Activated T-cell treated with anti-CD3 and anti-CD28 coated beads, Interleukin-2, amount 50 U/mL, for 72 hours (primary cell): ENCODE results near the gene ZCCHC2. TPM values are rescaled to one million over a fixed set of nuclear protein-coding genes. Genes with fewer than 3 reads are reported as not detected.

Experiments
- ATAC-seq, 2 donors: fragments of 150-1000 bp; cut with Tn5 transposase; replicated peaks in 1 of 2; 2 replicates each; pipeline ENCODE4 v1.10.0; 2021; ENCODE audit warnings: moderate library complexity in 2 of 2, mild to moderate bottlenecking in 1 of 2
- DNase-seq, 2 donors: peaks; one replicate each; pipeline ENCODE4 v3.0.0; 2021 to 2022; ENCODE audit warnings: mixed read lengths in 1 of 2
- H3K27ac Mint-ChIP-seq: one replicate; pipeline ENCODE4 v1.8.0; 2022; ENCODE audit warnings: mild to moderate bottlenecking, moderate library complexity, mixed read lengths
- H3K27me3 Mint-ChIP-seq: one replicate; pipeline ENCODE4 v1.8.0; 2022; ENCODE audit warnings: low read depth, mixed read lengths
- H3K36me3 Mint-ChIP-seq, 2 donors: one replicate each; pipeline ENCODE4 v1.8.0; 2022; ENCODE audit warnings: mixed read lengths in 2 of 2, mild to moderate bottlenecking in 1 of 2; ENCODE audit not compliant: insufficient read depth in 2 of 2
- H3K4me1 Mint-ChIP-seq: one replicate; pipeline ENCODE4 v1.8.0; 2022; ENCODE audit warnings: low read depth, mixed read lengths
- H3K4me3 Mint-ChIP-seq, 2 donors: one replicate each; pipeline ENCODE4 v1.8.0; 2022; ENCODE audit warnings: mild to moderate bottlenecking in 2 of 2, mixed read lengths in 2 of 2, moderate library complexity in 2 of 2
- H3K9me3 Mint-ChIP-seq, 2 donors: one replicate each; pipeline ENCODE4 v1.8.0; 2022; ENCODE audit warnings: mixed read lengths in 2 of 2
- total RNA-seq, 2 donors: library from RNA; stranded (reverse); gene quantifications; one replicate each; pipeline ENCODE4 v1.2.3, GENCODE V29; 2022

ZCCHC2 gene
- total RNA-seq, 2 donors from 2014 or later: 38.7 to 42.6 TPM

DNA sequence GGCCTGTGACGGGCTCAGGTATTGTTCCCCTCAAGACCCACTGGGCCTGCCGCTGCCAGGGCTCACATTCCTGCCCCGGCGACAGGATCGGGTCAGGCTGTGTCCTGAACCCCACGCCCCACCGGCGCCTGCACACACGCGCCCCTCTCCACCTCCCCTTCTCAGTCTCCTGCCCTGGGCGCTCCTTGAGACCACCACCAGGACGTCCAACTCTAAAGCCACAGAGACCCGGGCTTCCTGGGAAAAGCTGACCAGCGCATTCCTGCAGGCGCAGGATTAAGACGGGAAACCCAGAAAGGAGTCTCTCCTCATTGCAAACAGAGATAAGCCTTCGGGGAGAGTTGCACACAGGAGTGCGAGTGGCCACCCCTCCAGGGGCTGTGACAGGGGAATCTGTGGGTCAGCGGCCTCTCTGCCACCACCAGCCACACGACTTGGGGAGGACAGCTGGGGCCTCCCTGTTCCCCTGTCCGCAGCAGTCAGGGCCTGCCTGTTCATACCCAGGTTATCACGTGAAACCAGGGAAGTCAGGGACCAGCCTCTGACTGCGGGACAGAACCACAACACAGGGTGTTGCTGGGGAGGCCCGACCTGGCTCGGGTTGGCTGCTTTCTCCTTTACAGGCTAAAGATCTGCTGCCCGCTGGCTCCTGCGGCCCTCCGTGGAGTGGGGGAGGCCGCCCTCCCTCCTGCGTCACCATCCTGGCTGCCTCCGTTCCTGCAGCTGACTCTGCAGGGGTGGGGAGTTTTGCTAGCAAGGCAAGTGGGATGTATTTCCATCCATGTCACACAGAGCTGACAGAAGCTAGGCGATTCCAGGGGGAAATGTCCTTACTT lies 88.8 kb downstream of the ZCCHC2 start:
- Mint-ChIP-seq H3K4me3 (no peak overlapping the region), H3K27me3 (peaks cover 31% of the 10 kb centered on the region), H3K4me1 (no peaks in the 10 kb centered on the region), H3K9me3 (no peaks in the 10 kb centered on the region), H3K27ac (no peak overlapping the region), H3K36me3 (no peaks in the 10 kb centered on the region)
- no peak for DNase-seq
- ATAC-seq: no peak

DNA sequence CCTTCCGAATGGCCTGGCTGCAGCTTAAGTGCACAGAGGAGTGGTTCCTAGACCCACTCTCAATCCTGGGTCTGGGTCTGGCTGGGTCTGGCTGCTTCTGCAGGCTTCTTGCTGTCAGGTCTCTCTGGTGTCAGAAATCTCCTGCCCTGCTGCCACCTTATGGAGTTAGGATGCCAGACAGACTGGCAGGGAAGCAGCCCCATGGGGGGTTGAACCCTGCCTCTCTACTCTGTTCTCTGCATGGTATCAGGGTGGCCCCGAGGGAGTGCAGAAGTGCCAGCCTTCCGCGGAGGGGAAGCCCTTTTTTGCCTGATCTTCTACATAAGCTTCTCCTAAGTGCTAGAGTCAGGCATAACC lies 89.4 kb downstream of the ZCCHC2 start:
- no peak overlapping the region for H3K4me3 Mint-ChIP-seq
- ATAC-seq (no peak), DNase-seq (no peak)
- peaks cover 31% of the 10 kb centered on the region for H3K27me3 Mint-ChIP-seq
- H3K36me3 Mint-ChIP-seq: no peaks in the 10 kb centered on the region
- no peaks in the 10 kb centered on the region for H3K9me3 Mint-ChIP-seq
- no peak overlapping the region for H3K27ac Mint-ChIP-seq
- no peaks in the 10 kb centered on the region for H3K4me1 Mint-ChIP-seq

DNA sequence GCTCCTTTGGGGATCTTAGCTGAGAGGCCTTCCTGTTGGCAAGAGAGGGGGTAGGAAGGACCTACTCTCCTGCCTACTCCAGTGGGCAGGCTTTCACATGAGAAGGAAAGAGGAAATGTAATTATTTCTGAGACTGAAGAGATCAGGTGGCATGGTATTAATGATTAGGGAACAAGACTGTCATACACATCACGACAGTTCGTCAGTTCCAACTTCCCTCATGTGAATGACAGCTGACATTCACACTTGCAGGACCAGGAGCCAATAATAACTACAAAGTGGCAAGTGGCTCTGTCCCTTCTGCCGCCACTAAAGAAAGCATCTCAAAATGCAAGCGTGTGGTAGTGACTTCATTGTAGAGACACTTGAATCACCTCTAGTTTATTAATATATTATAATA lies 90.0 kb downstream of the ZCCHC2 start:
- Mint-ChIP-seq H3K27ac (no peak overlapping the region), H3K9me3 (no peaks in the 10 kb centered on the region), H3K27me3 (peaks cover 31% of the 10 kb centered on the region), H3K36me3 (no peaks in the 10 kb centered on the region), H3K4me3 (no peak overlapping the region), H3K4me1 (no peaks in the 10 kb centered on the region)
- DNase-seq (no peak), ATAC-seq (no peak)

DNA sequence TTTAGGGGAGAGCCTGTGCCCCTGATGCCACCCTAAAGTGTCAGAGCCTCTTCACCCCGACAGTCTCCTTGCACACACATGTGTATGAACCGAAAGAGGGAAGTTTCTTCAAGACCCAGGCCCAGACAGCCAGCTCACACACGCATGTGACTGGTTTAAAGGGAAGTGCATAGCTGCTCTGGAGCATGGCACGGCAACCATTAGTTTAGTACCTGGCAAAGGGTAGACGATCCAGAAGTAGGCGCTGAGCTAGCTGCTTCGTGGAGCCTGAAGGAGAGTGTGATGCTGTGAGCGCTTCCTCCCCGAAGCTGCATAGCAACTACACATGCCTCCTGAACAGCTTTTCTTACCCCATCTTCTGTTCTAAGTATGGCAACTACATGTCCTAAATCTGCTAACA lies 91.7 kb downstream of the ZCCHC2 start:
- Mint-ChIP-seq H3K4me1 (no peaks in the 10 kb centered on the region), H3K4me3 (no peak overlapping the region), H3K36me3 (no peaks in the 10 kb centered on the region), H3K27me3 (peaks cover 31% of the 10 kb centered on the region), H3K27ac (no peak overlapping the region), H3K9me3 (no peaks in the 10 kb centered on the region)
- no peak for DNase-seq
- ATAC-seq: no peak

DNA sequence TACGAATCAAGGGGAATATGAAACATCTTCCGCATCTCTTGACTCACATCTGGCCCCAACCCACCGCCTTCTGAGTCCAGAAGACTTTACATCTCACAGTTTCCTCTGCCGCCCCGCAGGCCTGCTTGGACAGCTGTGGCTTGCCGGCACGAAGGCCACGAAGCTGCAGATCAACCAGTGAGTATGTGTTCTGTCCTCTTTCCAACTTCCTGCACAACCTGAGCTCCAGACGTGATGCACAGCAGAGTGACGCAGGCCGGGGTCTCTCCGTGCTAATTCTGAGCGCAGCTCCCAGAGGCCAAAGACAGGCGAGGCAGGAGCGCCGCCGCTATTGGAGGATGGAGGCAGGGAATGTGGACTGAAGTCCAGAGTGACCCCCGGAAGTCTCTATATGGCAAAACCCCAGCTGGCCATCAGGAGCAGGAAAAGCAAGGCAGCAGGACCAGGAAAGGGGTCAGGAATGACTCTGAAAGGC lies 93.5 kb downstream of the ZCCHC2 start:
- Mint-ChIP-seq H3K27ac (no peak overlapping the region), H3K9me3 (no peaks in the 10 kb centered on the region), H3K4me3 (no peak overlapping the region), H3K27me3 (peaks cover 18% of the 10 kb centered on the region), H3K36me3 (no peaks in the 10 kb centered on the region), H3K4me1 (no peaks in the 10 kb centered on the region)
- DNase-seq (no peak), ATAC-seq (no peak)

DNA sequence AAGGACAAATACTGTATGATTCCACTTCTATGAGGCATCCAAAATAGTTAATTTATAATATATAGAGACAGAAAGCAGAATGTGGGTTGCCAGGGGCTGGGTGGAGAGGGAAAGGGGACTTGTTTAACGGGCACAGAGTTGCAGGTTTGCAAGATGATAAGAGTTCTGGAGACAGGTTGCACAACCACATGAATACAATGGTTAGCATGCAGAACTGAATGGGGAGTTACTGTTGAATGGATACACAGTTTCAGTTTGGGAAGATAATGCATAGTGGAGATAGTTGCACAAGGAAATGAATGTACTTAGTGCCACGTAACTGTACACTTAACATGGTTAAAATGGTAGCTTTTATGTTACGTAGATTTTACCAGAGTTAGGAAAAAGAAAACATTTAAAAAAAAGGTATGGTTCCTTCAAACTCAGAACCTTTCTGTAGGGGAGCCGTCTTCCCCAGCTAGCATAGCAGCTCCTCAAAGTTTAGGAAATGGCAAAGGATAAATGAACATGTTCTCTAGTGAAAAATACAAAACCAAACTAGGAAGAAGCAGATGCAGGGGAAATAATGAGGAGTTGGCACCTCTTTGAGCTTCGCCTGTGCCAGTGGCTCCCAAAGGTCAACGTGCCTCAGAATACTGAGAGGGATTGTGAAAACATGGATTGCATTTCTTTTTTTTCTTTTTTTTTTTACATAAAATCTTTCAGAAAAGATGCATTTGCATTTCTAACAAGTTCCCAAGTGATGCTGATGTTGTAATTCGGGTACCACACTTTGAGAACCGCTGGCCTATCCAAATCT lies 95.2 kb downstream of the ZCCHC2 start:
- Mint-ChIP-seq H3K9me3 (no peaks in the 10 kb centered on the region), H3K36me3 (no peaks in the 10 kb centered on the region), H3K27ac (no peak overlapping the region), H3K27me3 (peaks cover 13% of the 10 kb centered on the region), H3K4me3 (no peak overlapping the region), H3K4me1 (no peaks in the 10 kb centered on the region)
- no peak for DNase-seq
- no peak for ATAC-seq

DNA sequence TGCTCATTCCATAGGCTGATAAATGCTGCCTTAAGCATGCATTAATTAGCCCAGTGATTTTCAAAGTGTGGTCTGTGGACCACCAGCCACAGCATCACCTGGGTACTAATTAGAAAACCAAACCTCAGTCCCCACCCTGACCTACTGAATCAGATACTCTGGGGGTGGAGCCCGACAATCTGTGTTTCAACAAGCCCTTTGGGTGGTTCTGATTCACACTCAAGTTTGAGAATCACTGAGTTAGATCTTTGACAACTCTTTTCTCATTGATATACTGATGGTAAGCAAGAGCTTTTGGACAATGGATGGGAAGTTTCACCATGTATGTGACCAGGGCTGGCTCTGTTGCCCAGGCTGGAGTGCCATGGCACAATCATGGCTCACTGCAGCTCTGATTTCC lies 95.9 kb downstream of the ZCCHC2 start:
- H3K27me3 Mint-ChIP-seq: peaks cover 16% of the 10 kb centered on the region
- no peak overlapping the region for H3K4me3 Mint-ChIP-seq
- H3K36me3 Mint-ChIP-seq: no peaks in the 10 kb centered on the region
- ATAC-seq (no peak), DNase-seq (no peak)
- no peaks in the 10 kb centered on the region for H3K4me1 Mint-ChIP-seq
- no peak overlapping the region for H3K27ac Mint-ChIP-seq
- no peaks in the 10 kb centered on the region for H3K9me3 Mint-ChIP-seq

DNA sequence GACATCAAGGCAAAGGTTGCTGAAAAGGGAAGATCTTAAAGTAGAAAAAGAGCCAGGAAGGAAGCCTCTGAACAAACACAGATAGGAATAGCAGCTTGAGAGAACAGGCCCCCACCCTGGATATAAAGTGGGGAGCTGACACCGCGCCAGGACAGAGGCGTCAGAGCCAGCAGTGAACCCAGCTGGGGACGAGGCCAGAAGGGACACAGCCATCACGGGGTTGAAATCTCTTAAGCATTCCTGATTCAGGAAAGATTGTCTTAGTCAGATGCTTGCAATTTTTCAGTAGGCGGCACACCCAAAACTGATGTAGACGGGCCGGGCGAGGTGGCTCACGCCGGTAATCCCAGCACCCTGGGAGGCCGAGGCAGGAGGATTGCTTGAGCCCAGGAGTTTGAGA lies 98.7 kb downstream of the ZCCHC2 start:
- DNase-seq: no peak
- Mint-ChIP-seq H3K4me1 (no peaks in the 10 kb centered on the region), H3K27ac (no peak overlapping the region), H3K27me3 (peaks cover 5% of the 10 kb centered on the region), H3K9me3 (no peaks in the 10 kb centered on the region), H3K36me3 (no peaks in the 10 kb centered on the region), H3K4me3 (no peak overlapping the region)
- no peak for ATAC-seq

DNA sequence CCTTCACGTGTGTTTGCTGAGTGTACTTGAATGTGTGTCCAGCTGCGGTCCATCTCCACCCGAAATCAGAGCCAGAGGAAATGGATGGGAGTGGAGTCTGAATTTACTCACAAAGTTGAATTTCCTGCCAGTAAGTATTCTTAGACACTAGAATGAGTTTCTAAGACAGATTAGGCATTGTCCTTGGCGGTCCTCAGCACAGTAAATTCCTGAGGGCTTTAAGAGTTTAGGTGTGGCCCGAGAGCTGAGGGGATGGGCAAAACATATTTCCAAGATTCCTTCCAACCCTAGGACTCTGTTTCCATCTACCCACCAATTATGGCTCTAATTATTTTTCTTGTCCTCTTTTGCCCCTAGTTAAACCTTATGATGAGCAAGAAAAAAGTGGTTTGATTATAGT lies 102.2 kb downstream of the ZCCHC2 start:
- DNase-seq (no peak), ATAC-seq (no peak)
- Mint-ChIP-seq H3K4me1 (no peaks in the 10 kb centered on the region), H3K27ac (no peak overlapping the region), H3K27me3 (peaks cover 5% of the 10 kb centered on the region), H3K9me3 (no peaks in the 10 kb centered on the region), H3K4me3 (no peak overlapping the region), H3K36me3 (no peaks in the 10 kb centered on the region)

Other genes with a start within 250 kb of the ZCCHC2 start
- gene TNFRSF11A, start 197.7 kb upstream of the ZCCHC2 start, total RNA-seq: 10 to 100 TPM in 1 of 2 donors, 1 to 10 TPM in 1; 5.4 to 13.7 TPM
- gene PHLPP1, start 192.5 kb downstream of the ZCCHC2 start, total RNA-seq: 1 to 10 TPM; 6.3 to 7.9 TPM